ENCODE data around the gene KCNJ6.
"Not testable (repeated sequence)": the region's sequence is repeated elsewhere in the genome, so short reads cannot be mapped to it uniquely, and the experiment has no call there.

The KCNJ6 gene, protein sequence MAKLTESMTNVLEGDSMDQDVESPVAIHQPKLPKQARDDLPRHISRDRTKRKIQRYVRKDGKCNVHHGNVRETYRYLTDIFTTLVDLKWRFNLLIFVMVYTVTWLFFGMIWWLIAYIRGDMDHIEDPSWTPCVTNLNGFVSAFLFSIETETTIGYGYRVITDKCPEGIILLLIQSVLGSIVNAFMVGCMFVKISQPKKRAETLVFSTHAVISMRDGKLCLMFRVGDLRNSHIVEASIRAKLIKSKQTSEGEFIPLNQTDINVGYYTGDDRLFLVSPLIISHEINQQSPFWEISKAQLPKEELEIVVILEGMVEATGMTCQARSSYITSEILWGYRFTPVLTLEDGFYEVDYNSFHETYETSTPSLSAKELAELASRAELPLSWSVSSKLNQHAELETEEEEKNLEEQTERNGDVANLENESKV

GRCh38 chr21:37916310-37917051, at the start of gene KCNJ6:
Gene KCNJ6 (minus strand): TSS chr21:37916457. CDS start chr21:37840682, 75,775 bp downstream.
- DNase-seq: peak; percentile 61

DNA sequence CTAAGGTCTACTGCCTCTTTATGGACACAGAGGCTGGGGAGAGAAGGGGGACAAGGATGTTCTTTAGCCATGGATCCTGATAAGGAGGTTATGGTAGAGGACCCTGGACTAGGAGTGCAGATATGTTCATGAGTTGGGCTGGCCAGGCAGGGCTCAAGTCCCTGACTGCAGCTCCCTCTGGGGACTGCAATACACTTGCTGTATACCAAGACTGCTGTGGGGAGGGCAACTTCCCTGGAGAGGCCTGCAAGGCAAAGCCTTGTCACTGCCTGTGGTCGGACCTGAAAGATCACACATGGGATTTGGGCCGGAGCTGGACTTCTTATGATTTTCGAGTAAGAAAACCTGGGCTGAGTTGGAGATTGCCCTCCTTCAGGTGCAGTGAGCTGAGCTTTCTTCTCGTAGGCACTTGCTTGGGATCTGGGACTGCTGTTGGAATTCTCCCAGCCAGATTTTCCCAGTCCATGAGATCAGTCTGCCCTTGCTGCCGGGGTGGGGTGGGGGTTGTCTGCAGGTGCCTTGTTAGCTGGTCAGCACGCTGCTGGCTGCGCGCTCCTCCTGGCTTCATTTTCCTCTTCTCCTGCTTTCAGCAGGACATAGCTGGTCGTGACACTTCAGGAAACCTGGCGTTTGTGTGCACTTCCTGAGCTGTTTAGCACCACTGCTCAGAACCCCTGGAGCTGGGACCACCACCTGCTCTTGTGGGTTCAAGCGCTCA, 49.0 kb upstream of the KCNJ6 start:
- no peak for DNase-seq

DNA sequence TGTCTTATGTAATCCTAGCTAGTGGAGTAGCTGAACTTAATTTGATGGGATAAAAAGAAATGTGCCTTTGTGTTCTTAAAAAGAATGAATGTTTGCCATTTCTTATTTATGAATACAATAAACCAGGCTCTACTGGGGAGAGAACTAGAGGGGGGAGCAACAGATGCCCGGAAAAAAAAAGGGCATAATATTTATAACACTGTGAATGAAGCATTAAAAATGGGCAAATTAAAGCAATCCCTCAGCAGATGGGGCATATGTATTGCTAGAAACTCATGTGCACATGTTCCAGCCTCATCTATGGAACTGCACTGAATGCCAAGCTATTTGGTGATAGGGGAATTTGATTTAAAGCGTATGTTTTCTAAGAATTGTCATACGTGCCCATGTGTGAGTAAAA, 42.3 kb upstream of the KCNJ6 start:
- DNase-seq: no peak

DNA sequence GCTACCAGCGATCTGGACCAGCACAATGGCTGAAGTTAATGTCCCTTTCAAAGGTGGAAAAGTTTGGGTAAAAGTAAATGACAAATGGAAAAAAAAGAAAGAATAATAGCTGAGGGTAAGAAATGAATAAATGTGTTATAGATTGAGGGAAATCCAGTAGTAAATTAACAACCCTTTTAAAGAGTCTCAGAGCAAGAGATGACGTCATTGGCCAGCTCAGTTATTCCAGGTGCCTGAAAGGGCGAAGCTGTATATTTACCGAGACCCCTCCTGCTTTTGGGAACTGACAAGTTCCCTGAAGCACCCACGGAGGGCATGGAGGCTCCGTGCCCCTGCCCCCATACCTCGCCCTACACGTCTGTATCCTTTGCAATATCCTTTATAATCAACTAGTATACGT, 40.5 kb upstream of the KCNJ6 start:
- DNase-seq: no peak

- DNase-seq: no peak
Measured at GRCh38 chr21:37945036-37945435, 28.8 kb upstream of the KCNJ6 start.

DNA sequence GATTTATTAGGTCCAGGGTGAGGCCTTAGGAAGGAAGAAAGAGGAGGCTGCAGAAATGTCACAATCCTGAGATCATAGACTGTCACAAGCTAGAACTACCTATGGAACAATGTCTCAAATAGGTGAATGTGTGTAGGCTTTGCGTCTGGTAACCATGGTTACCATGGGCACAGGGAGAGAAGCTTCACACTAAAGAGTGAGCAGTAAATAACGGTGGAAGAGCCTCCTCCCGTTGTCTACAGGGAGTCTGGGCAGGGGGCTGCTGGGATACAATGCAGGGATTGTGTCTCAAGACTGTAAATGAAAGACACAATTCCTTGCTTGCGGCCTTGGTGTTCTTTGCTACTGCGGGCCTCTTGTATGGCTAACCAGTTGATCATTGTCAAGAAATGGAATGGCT, 28.2 kb upstream of the KCNJ6 start:
- no peak for DNase-seq

DNA sequence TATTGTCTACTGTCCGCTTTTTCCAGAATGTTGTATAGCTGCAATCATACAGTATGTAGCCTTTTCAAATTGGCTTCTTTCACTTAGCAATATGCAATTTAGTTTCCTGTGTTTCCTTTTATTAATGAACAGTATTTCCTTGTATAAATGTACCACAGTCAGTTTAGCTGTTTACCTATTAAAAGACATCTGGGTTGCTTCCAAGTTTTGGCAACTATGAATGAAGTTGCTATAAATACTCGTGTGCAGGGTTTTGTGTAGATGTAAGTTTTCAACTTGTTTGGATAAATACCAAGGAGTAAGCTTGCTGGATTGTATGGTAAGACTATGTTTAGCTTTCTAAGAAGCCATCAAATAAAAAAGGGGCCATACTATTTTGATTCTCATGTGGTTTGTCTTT, 24.4 kb upstream of the KCNJ6 start:
- no peak for DNase-seq

- no peak for DNase-seq
Measured at GRCh38 chr21:37939838-37940237, 23.6 kb upstream of the KCNJ6 start.

- DNase-seq: no peak
Measured at GRCh38 chr21:37939251-37939650, 23.0 kb upstream of the KCNJ6 start.

- DNase-seq: no peak
Measured at GRCh38 chr21:37937668-37938067, 21.4 kb upstream of the KCNJ6 start.

DNA sequence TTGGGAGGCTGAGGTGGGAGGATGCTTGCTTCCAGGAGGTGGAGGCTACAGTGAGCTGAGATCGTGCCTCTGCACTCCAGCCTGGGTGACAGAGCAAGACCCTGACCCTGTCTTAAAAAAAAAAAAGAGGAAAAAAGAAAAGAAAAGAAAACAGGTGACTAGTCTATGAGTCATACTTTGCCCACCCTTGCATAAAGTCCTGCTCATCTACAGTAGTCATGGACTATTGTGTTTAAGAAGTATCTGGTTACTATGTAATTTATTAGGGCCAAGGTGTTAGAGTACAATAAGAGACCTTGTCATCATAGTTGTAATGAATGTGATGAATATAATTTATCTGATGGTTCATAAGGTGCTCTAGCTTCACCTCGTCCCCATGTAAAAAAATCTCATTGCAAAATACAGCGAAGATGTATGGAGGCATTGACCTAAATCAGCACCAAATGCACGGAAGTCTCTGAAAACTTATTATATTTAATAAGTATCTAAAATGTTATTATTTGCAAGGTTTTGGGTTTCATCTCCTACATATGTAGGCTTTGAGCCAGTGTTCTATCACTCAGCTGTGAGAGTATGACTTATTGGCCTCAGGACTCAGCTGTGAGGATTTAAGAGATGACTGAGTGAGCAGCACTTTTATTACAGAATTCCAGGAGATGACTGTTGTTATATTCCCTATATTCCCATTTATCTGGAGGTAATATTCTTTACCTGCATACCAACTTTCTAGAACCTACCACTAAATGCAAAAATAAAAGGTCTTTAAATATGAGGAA, 19.9 kb upstream of the KCNJ6 start:
- no peak for DNase-seq

- no peak for DNase-seq
Measured at GRCh38 chr21:37932936-37933335, 16.7 kb upstream of the KCNJ6 start.

GRCh38 chr21:37927711-37928110, 11.5 kb upstream of the KCNJ6 start:
- no peak for DNase-seq

- DNase-seq: no peak
Measured at GRCh38 chr21:37921091-37921490, 4.8 kb upstream of the KCNJ6 start.

DNA sequence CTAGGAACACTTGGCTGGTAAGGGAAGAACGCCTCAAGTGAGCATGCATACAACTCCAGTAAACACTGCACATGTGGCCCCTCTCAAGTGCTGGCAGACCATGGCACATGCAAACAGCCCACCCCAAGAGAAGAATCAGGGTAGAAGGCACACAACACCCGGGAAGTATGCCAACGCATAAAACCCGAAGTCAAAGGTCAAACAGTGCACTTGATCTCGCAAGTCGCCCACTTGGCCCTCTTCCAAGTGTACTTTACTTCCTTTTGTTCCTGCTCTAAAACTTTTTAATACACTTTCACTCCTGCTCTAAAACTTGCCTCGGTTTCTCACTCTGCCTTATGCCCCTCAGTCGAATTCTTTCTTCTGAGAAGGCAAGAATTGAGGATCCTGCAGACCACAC, 4.0 kb upstream of the KCNJ6 start:
- not testable (repeated sequence) for DNase-seq

DNA sequence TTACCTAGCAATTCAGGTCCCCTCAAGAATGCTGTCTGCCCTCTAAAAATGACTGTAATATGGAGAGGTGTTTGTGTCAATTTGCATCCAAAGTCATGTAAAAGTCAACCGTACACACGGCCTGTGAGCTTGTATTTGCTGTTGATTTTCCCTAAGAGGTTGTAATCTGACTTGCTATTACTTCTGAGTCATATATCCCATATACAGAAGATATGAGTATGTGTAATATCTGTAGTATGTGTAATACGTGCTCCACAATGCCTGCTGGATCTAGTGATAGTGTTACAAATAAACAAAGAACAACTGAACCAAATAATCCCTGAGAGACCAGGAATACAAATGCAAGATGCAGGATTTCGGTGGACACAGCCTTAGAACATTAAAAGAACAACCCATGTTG, 1.4 kb upstream of the KCNJ6 start:
- DNase-seq: no peak

GRCh38 chr21:37915941-37916309, 332 bp downstream of the KCNJ6 start:
- DNase-seq: peak; percentile 49

- no peak for DNase-seq
Measured at GRCh38 chr21:37915497-37915911, 753 bp downstream of the KCNJ6 start.

GRCh38 chr21:37912616-37913015, 3.6 kb downstream of the KCNJ6 start:
- DNase-seq: no peak

DNA sequence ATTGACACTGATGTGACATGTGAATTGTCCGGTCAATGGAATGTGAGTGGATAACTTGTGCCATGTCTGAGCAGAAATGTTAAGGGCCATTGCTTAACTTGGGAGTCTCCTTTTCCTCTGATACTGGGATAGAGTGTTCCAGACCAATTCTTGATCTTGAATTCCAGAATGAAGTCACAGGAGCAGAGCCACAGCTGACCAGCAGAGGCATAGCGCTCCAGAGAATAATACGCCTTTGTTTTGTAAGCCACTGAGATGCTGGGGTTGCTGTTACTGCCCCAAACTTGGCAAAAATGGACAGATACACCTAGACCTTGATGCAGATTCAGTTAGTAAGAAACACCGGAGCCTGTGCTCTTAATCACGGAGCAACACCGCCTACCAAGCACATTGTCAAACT, 6.3 kb downstream of the KCNJ6 start:
- no peak for DNase-seq

DNA sequence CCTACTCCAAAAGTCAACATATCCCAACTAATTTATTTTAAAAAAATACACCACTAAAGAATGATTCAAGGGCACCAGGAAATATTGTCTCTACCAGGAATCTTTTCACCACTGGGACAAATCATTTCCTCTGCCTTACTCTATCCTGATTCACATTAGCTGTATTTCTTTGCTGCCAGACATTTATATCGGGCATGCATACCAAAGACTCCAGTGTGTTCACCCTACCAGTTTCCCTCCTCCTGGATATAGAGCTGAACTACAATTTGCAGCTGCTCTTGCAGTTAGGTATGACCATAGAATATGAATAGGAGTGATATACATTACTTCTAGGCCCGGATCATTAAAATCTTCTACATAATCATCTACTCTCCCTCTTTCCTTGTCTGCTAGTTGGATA, 7.6 kb downstream of the KCNJ6 start:
- DNase-seq: no peak

DNA sequence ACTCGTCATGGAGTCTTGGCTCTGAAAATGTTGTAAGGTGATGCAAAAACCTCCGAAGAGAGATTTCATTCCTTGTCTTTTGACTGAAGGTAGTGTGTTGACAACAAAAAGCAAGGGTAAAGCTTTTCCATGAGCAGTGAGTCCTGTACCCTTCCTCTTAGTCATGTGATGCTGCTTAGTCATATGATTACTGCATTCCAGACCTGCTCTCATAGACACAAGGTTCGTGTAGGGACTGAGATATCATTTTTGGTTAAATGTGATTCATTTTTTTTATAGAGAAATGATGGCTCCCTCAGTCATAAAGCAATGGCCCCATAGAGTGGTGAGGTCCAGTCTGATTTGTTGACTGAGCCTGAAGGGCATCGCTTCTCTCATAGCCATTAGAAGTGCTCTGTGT, 9.2 kb downstream of the KCNJ6 start:
- no peak for DNase-seq

GRCh38 chr21:37905291-37905690, 11.0 kb downstream of the KCNJ6 start:
- DNase-seq: no peak
